Measurements from ENCODE around the gene GNE. TPM values are rescaled to one million over a fixed set of nuclear protein-coding genes. Genes with fewer than 3 reads are reported as not detected.

GNE gene
- total RNA-seq, 1 donor, result 32.4 TPM

GRCh38 chr9:36218411-36218901 is 39.8 kb downstream of the GNE start:
- no peak overlapping the region for H3K4me3 ChIP-seq (ENCODE audit: low read depth, low read length)
- no peak for TF ChIP-seq CTCF (IDR thresholded peaks at IDR 0.05; ENCODE audit: insufficient read depth, low read depth, low read length)
- DNase-seq (ENCODE audit: low read depth), result no peak

GRCh38 chr9:36218011-36218410 is 40.2 kb downstream of the GNE start:
- no peak overlapping the region for H3K4me3 ChIP-seq (ENCODE audit: low read depth, low read length)

GRCh38 chr9:36217256-36217968 is 40.8 kb downstream of the GNE start:
- no peak overlapping the region for H3K4me3 ChIP-seq (ENCODE audit: low read depth, low read length)
- no peak for DNase-seq (ENCODE audit: low read depth)
- TF ChIP-seq CTCF (IDR thresholded peaks at IDR 0.05; ENCODE audit: insufficient read depth, low read depth, low read length), result no peak

More at GRCh38 chr9:36218011-36218410, 40.2 kb downstream of the GNE start:
- no peak for TF ChIP-seq CTCF (IDR thresholded peaks at IDR 0.05; ENCODE audit: insufficient read depth, low read depth, low read length)
- DNase-seq (ENCODE audit: low read depth), result no peak

GRCh38 chr9:36214571-36214970 is 43.7 kb downstream of the GNE start:
- H3K4me3 ChIP-seq (ENCODE audit: low read depth, low read length), result no peak overlapping the region
- DNase-seq (ENCODE audit: low read depth), result peak; percentile 82
- TF ChIP-seq CTCF (IDR thresholded peaks at IDR 0.05; ENCODE audit: insufficient read depth, low read depth, low read length), result no peak

GRCh38 chr9:36213989-36214388 is 44.3 kb downstream of the GNE start:
- no peak for TF ChIP-seq CTCF (IDR thresholded peaks at IDR 0.05; ENCODE audit: insufficient read depth, low read depth, low read length)
- no peak for DNase-seq (ENCODE audit: low read depth)
- no peak overlapping the region for H3K4me3 ChIP-seq (ENCODE audit: low read depth, low read length)

GRCh38 chr9:36213387-36213786 is 44.9 kb downstream of the GNE start:
- H3K4me3 ChIP-seq (ENCODE audit: low read depth, low read length), result no peak overlapping the region
- TF ChIP-seq CTCF (IDR thresholded peaks at IDR 0.05; ENCODE audit: insufficient read depth, low read depth, low read length), result no peak
- DNase-seq (ENCODE audit: low read depth), result no peak

GRCh38 chr9:36211510-36211909 is 46.7 kb downstream of the GNE start:
- TF ChIP-seq CTCF (IDR thresholded peaks at IDR 0.05; ENCODE audit: insufficient read depth, low read depth, low read length), result no peak
- no peak for DNase-seq (ENCODE audit: low read depth)
- H3K4me3 ChIP-seq (ENCODE audit: low read depth, low read length), result no peak overlapping the region
